PC-3 (cell line): ENCODE results near the gene IQCC. TPM values are rescaled to one million over a fixed set of nuclear protein-coding genes. Genes with fewer than 3 reads are reported as not detected.

ENCODE experiments used
- ATAC-seq: fragments of 200-7000 bp; cut with Tn5 transposase; 2 replicates; pipeline ENCODE4 v1.9.1; 2020; ENCODE audit warnings: mild to moderate bottlenecking, moderate library complexity
- BruUV-seq: library from RNA; stranded (reverse); fragments of 400-500 nt; replicated peaks from 2 replicates; lab custom pipeline; 2021; lab: Mats Ljungman, UMichigan
- CTCF ChIA-PET: fragments of 300-600 bp; sonication (Branson Sonifier 250); formaldehyde crosslinking; loops from one replicate; lab custom pipeline; 2022; ENCODE audit warnings: antibody characterized with exemption; lab: Charles Lee
- POLR2A ChIA-PET: fragments of 300-600 bp; sonication (Branson Sonifier 250); formaldehyde crosslinking; loops from one replicate; lab custom pipeline; 2022; ENCODE audit warnings: antibody characterized with exemption; ENCODE audit not compliant: unreplicated experiment; lab: Charles Lee
- DNase-seq: peaks from one replicate; pipeline ENCODE4 v3.0.0-alpha.2; 2015
- H2AFZ ChIP-seq: fragments of 300-600 bp; sonication (generic); 2 replicates; pipeline ENCODE4 v1.6.0; 2016; ENCODE audit warnings: antibody characterized with exemption, low read length
- H3F3A ChIP-seq: fragments of 300-600 bp; sonication (generic); one replicate; pipeline ENCODE4 v1.6.0; 2017; ENCODE audit warnings: antibody characterized with exemption, low read length, control low read depth, mild to moderate bottlenecking; ENCODE audit not compliant: unreplicated experiment
- H3K27ac ChIP-seq: fragments of 300-600 bp; sonication (generic); 2 replicates; pipeline ENCODE4 v1.5.1; 2016; ENCODE audit warnings: mild to moderate bottlenecking, low read length
- H3K27me3 ChIP-seq: fragments of 300-600 bp; sonication (generic); 2 replicates; pipeline ENCODE4 v1.6.1; 2016; ENCODE audit warnings: low read length, mixed read lengths
- H3K36me3 ChIP-seq: fragments of 300-600 bp; sonication (generic); 2 replicates; pipeline ENCODE4 v1.6.1; 2016; ENCODE audit warnings: low read depth, mixed run types, low read length, mixed read lengths
- H3K4me1 ChIP-seq: fragments of 300-600 bp; sonication (generic); 2 replicates; pipeline ENCODE4 v1.5.1; 2016; ENCODE audit warnings: low read length; ENCODE audit not compliant: insufficient read depth
- H3K4me2 ChIP-seq: fragments of 300-600 bp; sonication (generic); 2 replicates; pipeline ENCODE4 v1.6.0; 2016; ENCODE audit warnings: low read length
- H3K4me3 ChIP-seq: fragments of 300-600 bp; sonication (generic); 2 replicates; pipeline ENCODE4 v1.5.1; 2016; ENCODE audit warnings: mild to moderate bottlenecking, low read length, mixed read lengths
- H3K79me2 ChIP-seq: fragments of 300-600 bp; sonication (generic); 2 replicates; pipeline ENCODE4 v1.6.1; 2017; ENCODE audit warnings: low read length, mixed read lengths
- H3K9ac ChIP-seq: fragments of 300-600 bp; sonication (generic); 2 replicates; pipeline ENCODE4 v1.6.0; 2016; ENCODE audit warnings: mild to moderate bottlenecking, low read length
- H3K9me2 ChIP-seq: fragments of 300-600 bp; sonication (generic); replicated peaks from 2 replicates; pipeline ENCODE4 v1.6.1; 2016; ENCODE audit warnings: mixed run types, low read length, mixed read lengths
- H3K9me3 ChIP-seq: fragments of 300-600 bp; sonication (generic); 2 replicates; pipeline ENCODE4 v1.6.1; 2016; ENCODE audit warnings: low read length, mixed read lengths
- H4K20me1 ChIP-seq: fragments of 300-600 bp; sonication (generic); 2 replicates; pipeline ENCODE4 v1.6.1; 2016; ENCODE audit warnings: low read length, mixed read lengths
- CTCF ChIP-seq: fragments of 300-600 bp; sonication (generic); conservative IDR thresholded peaks from 2 replicates; pipeline ENCODE4 v1.5.1; 2017; ENCODE audit warnings: antibody characterized with exemption, low read depth, mild to moderate bottlenecking, low read length
- EZH2 ChIP-seq: fragments of 300-600 bp; sonication (generic); IDR thresholded peaks from one replicate; pipeline ENCODE4 v1.6.1; 2017; ENCODE audit warnings: antibody characterized with exemption, mild to moderate bottlenecking, low read length; ENCODE audit not compliant: unreplicated experiment
- EZH2phosphoT487 ChIP-seq: fragments of 300-600 bp; sonication (generic); IDR thresholded peaks from 2 replicates; pipeline ENCODE4 v1.6.1; 2018; ENCODE audit warnings: mild to moderate bottlenecking, antibody characterized with exemption, low read length, borderline replicate concordance
- intact Hi-C: fragments of 100-400 bp; cut with micrococcal nuclease; formaldehyde crosslinking; loops from 2 replicates; pipeline ENCODE4 v1.9.0; 2023
- total RNA-seq: library from RNA; depleted of rRNA; stranded (reverse); fragments of >200 nt; gene quantifications from 2 replicates; pipeline ENCODE4 v1.2.3, GENCODE V29; 2014

IQCC gene
- total RNA-seq, 1 experiment from 2014 or later = 8.5 TPM

DNA sequence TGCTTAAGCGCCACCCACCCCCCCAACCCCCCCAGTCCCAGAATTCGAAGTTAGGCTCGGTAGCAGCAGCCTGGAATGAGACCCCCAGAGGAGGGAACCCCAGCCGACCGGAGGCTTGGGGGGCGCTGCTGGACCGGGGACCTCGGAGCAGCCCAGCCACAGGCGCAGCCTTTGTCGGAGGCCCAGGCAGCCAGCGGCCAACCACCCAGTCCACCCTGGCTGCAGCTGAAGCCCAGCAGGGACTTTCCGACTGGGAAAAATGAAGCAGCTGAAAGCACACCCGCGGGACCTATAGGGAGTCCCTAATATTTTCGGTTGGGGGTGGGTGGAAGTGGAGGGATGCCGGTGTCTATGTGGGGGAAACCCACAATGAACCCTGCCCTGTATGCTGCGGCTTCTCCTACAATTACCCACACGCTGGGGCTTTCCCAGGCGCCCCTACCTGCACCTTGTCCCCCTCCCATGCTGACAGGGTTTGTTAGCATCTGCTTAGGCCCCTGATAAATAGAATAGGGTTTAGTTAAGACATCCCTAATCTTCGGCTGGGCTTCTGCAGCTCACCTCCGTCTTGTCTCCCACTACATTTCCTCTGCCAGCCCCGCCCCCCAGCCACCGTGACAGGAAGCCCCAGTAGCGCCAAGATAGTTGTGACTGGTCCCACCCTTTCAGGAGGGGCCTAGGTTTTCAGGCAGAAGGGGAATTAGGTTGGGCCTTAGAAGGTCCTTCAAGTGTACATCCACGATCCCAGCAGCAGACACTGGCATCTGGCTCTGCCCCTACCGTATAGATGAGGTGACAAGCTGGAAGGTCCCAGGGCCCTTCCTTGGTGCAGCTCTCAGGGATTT lies 4.2 kb upstream of the IQCC start:
- H3K27ac ChIP-seq = no peak overlapping the region
- peaks cover 7% of the 10 kb centered on the region for H3K79me2 ChIP-seq
- no peak for DNase-seq
- ChIA-PET CTCF (no interaction called here), POLR2A (interaction anchor here (0.6 kb wide), 1 partner anchor 1118 kb away, joined by 3 read pairs; no protein-coding TSS in a partner anchor)
- no peak for TF ChIP-seq CTCF
- TF ChIP-seq EZH2 = no peak
- no peak for TF ChIP-seq EZH2phosphoT487
- H3K27me3 ChIP-seq = no peaks in the 10 kb centered on the region
- ATAC-seq = no peak
- BruUV-seq = no TSS peak
- intact Hi-C loops = loop anchor here (2.0 kb wide), 1 partner anchor 20 kb away; no protein-coding TSS in a partner anchor
- H4K20me1 ChIP-seq = no peaks in the 10 kb centered on the region
- no peaks in the 10 kb centered on the region for H3F3A ChIP-seq
- H3K9me2 ChIP-seq = no peaks in the 10 kb centered on the region
- H2AFZ ChIP-seq = peak overlapping the region; percentile 92; the same call in 1 of the 2 replicates
- peak overlapping the region; percentile 85 for H3K4me2 ChIP-seq
- no peaks in the 10 kb centered on the region for H3K9me3 ChIP-seq
- H3K4me1 ChIP-seq = peaks cover 28% of the 10 kb centered on the region
- no peak overlapping the region for H3K9ac ChIP-seq
- H3K36me3 ChIP-seq = peaks cover 10% of the 10 kb centered on the region; the same call in 1 of the 2 replicates
- peak overlapping the region; percentile 67; the same call in 1 of the 2 replicates for H3K4me3 ChIP-seq

DNA sequence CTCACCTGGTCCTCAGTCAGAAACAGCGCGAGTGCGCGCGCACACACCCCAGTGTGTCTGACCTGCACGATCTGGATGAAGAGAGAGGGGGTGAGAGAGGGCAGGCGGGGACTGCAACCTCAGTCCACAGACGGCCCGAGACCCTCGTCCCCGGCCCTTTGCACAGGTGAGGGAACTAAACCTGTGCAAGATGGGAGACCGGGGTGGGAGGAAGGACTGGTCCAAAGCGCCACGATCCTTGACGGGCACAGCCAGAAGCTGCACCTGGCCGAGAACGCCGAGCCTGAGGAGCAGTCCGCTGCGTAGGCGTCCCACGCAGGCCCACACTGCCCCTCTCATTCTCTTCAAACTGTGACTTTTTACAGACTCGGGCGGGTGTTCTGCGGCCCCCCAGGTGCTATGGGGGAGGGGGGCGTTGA lies 519 bp upstream of the IQCC start:
- H3K9me3 ChIP-seq = no peaks in the 10 kb centered on the region
- H3K4me2 ChIP-seq = peak overlapping the region; percentile 94
- ATAC-seq (no peak; the same call in 1 of the 2 replicates), DNase-seq (no peak)
- peaks cover 34% of the 10 kb centered on the region for H3K4me1 ChIP-seq
- ChIA-PET CTCF (no interaction called here), POLR2A (no interaction called here)
- peaks cover 18% of the 10 kb centered on the region for H3K79me2 ChIP-seq
- H3K9me2 ChIP-seq = no peaks in the 10 kb centered on the region
- H3F3A ChIP-seq = no peaks in the 10 kb centered on the region
- H3K36me3 ChIP-seq = peaks cover 5% of the 10 kb centered on the region; the same call in 1 of the 2 replicates
- TF ChIP-seq EZH2 (no peak), CTCF (no peak), EZH2phosphoT487 (no peak)
- H3K27me3 ChIP-seq = no peaks in the 10 kb centered on the region
- TSS peak; percentile 5 for BruUV-seq
- peak overlapping the region; percentile 92 for H3K9ac ChIP-seq
- peak overlapping the region; percentile 83 for H3K4me3 ChIP-seq
- intact Hi-C loops = no loop called here
- H2AFZ ChIP-seq = peak overlapping the region; percentile 87
- H3K27ac ChIP-seq = no peak overlapping the region
- no peaks in the 10 kb centered on the region for H4K20me1 ChIP-seq

DNA sequence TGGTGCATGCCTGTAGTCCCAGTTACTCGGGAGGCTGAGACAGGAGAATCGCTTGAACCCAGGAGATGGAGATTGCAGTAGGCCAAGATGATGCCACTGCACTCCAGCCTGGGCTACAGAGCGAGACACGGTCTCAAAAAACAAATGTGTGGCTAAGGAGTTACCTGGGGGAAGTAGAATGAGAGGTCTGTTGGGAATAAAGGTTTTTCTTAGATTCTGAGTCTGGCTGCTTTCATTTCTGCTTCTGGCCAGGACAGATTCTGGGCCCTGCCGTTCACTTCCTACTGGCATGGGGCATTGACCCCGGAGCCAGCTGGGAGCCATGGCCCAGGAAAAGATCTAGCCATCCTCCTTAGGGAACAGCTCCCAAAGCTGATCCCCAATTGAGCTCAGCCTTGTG lies 3.0 kb downstream of the IQCC start:
- intact Hi-C loops = no loop called here
- Histone ChIP-seq H3K79me2 (peaks cover 18% of the 10 kb centered on the region), H3K27me3 (no peaks in the 10 kb centered on the region), H3K4me3 (no peak overlapping the region), H3K27ac (no peak overlapping the region), H3K9me2 (no peaks in the 10 kb centered on the region), H3K36me3 (peaks cover 5% of the 10 kb centered on the region; the same call in 1 of the 2 replicates), H2AFZ (no peak overlapping the region), H3F3A (no peaks in the 10 kb centered on the region), H4K20me1 (no peaks in the 10 kb centered on the region), H3K9ac (no peak overlapping the region), H3K4me2 (no peak overlapping the region), H3K9me3 (no peaks in the 10 kb centered on the region), H3K4me1 (peaks cover 22% of the 10 kb centered on the region)
- DNase-seq (no peak), ATAC-seq (no peak)
- BruUV-seq = no TSS peak
- no peak for TF ChIP-seq EZH2
- TF ChIP-seq CTCF = no peak
- no peak for TF ChIP-seq EZH2phosphoT487
- ChIA-PET CTCF (no interaction called here), POLR2A (no interaction called here)
